GM20000 (cell line): ENCODE data around the gene SPATS2.

Experiments used
- DNase-seq: peaks from one replicate; pipeline ENCODE4 v3.0.0; 2012; ENCODE audit warnings: low spot score
- TF ChIP-seq, protein P1 (sequence below): IDR thresholded peaks from 2 replicates; pipeline ENCODE4 v1.5.1; 2012; ENCODE audit warnings: mild to moderate bottlenecking, control low read depth; ENCODE audit errors: extremely low read depth, missing control alignments

Gene SPATS2

DNA sequence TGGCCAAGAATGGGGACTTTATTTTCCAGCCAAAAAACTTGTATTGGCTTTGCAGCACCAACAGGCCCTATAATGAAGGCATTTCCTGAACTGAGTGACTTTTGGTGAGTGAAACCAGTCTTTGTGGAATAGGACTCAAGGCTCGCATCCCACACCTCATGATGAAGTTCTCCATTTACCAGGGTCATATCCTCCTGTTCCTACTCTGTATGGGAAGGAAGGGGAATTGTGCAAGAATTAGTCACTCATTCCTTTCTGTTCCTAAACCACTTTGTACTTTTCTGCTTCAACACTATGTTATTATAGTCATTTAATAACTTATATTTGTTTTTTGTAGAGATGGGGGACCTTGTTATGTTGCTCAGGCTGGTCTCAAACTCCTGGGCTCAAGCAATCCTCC lies 2.3 kb upstream of the SPATS2 start:
- TF ChIP-seq, protein P1, sequence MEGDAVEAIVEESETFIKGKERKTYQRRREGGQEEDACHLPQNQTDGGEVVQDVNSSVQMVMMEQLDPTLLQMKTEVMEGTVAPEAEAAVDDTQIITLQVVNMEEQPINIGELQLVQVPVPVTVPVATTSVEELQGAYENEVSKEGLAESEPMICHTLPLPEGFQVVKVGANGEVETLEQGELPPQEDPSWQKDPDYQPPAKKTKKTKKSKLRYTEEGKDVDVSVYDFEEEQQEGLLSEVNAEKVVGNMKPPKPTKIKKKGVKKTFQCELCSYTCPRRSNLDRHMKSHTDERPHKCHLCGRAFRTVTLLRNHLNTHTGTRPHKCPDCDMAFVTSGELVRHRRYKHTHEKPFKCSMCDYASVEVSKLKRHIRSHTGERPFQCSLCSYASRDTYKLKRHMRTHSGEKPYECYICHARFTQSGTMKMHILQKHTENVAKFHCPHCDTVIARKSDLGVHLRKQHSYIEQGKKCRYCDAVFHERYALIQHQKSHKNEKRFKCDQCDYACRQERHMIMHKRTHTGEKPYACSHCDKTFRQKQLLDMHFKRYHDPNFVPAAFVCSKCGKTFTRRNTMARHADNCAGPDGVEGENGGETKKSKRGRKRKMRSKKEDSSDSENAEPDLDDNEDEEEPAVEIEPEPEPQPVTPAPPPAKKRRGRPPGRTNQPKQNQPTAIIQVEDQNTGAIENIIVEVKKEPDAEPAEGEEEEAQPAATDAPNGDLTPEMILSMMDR, result no peak

GRCh38 chr12:49365542-49365941 lies 1.7 kb upstream of the SPATS2 start:
- DNase-seq, result no peak

More for the DNA sequence above, 2.3 kb upstream of the SPATS2 start:
- no peak for DNase-seq

DNA sequence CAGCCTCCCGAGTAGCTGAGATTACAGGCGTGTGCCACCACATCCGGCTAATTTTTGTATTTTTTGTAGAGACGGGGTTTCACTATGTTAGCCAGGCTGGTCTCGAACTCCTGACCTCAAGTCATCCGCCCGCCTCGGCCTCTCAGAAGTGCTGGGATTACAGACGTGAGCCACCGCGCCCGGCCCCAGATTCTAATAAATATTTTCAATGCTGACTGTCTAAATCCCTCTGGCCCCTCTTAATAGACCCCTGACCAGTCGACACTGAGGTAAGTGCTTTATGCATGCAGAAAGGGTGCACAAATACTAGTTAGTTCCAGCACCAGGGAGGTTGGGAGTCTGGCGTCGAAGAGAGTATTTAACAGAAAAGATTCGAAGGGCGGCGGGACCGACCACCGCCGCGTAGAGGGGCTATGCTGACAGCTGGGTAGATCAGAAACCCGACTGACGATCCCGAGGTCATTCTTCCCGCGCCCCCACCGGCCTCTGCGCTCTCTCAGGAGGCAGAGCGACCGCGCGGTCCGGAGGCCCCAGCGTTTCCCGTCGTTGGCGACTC lies 1.1 kb upstream of the SPATS2 start:
- TF ChIP-seq, protein P1, result no peak
- no peak for DNase-seq

More at GRCh38 chr12:49365542-49365941, 1.7 kb upstream of the SPATS2 start:
- TF ChIP-seq, protein P1, result no peak

GRCh38 chr12:49366652-49367380 lies 446 bp upstream of the SPATS2 start:
- TF ChIP-seq, protein P1, result no peak
- peak; percentile 96 for DNase-seq

DNA sequence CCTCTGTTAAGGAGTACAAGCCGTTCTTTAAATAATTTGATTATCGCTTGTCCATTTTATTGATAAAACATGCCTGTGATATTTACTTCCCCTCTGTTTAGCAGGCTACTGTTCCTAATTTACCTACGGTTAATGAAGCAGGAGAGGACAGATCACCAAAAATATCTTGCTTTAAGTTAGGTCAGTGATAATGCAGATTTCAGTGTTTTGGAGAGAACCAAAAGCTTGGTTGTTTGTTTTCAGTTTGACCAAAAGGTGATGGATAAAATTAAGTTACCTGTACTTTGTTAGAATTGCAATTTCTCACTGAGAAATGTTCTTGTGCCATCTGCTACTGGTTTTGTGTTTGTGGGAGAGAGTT lies 958 bp downstream of the SPATS2 start:
- TF ChIP-seq, protein P1, result no peak
- DNase-seq, result peak; percentile 14

GRCh38 chr12:49369411-49370145 lies 2.3 kb downstream of the SPATS2 start:
- DNase-seq, result peak; percentile 72
- TF ChIP-seq, protein P1, result peak; percentile 54

- TF ChIP-seq, protein P1, result no peak
- no peak for DNase-seq
Measured at GRCh38 chr12:49370539-49370938, 3.3 kb downstream of the SPATS2 start.
